HCT116 (cell line): Measurements from ENCODE around the gene PNKP. TPM values are rescaled to one million over a fixed set of nuclear protein-coding genes. Genes with fewer than 3 reads are reported as not detected.

Source experiments
- ATAC-seq: fragments of 200-7000 bp; cut with Tn5 transposase; 2 replicates; pipeline ENCODE4 v1.9.1; 2020; ENCODE audit warnings: mild to moderate bottlenecking, moderate library complexity
- BruUV-seq: library from RNA; stranded (reverse); fragments of 400-500 nt; replicated peaks from 2 replicates; lab custom pipeline; 2021; lab: Mats Ljungman, UMichigan
- CTCF ChIA-PET: fragments of 300-600 bp; sonication (Branson Sonifier 250); formaldehyde crosslinking; loops from one replicate; lab custom pipeline; 2021; ENCODE audit warnings: antibody characterized with exemption; lab: Charles Lee
- POLR2A ChIA-PET: fragments of 300-600, 350-600 bp; sonication (Branson Sonifier 250); formaldehyde crosslinking; loops from one replicate; lab custom pipeline; 2021; ENCODE audit warnings: antibody characterized with exemption; lab: Charles Lee
- RAD21 ChIA-PET, 2 experiments: fragments of 300-600 bp; sonication (Branson Sonifier 250); formaldehyde crosslinking; loops; one replicate each; lab custom pipeline; 2023; ENCODE audit warnings: low total read pairs in 2 of 2; ENCODE audit not compliant: uncharacterized antibody in 2 of 2, unreplicated experiment in 2 of 2, low non-redundant PET in 1 of 2; lab: Charles Lee
- DNase-seq: peaks from one replicate; pipeline ENCODE4 v3.0.0-alpha.2; 2010; ENCODE audit warnings: low read depth, low spot score
- H2AFZ ChIP-seq: fragments of 200-600 bp; shearing (Covaris generic), sonication (generic); 2 replicates; pipeline ENCODE4 v1.6.1; 2017; ENCODE audit warnings: low read depth, mixed run types, mixed read lengths, antibody characterized with exemption, low read length; ENCODE audit not compliant: poor library complexity, severe bottlenecking
- H3K27ac ChIP-seq: 2 replicates; pipeline ENCODE4 v1.5.1; 2012; ENCODE audit warnings: low read depth, low read length
- H3K27me3 ChIP-seq: fragments of 200-600 bp; sonication (generic); 2 replicates; pipeline ENCODE4 v1.6.1; 2016; ENCODE audit warnings: mixed run types, low read length, mixed read lengths; ENCODE audit not compliant: insufficient read depth
- H3K36me3 ChIP-seq, 2 experiments: fragments of 200-500 bp in 1 of 2; fragments of 200-600 bp in 1 of 2; sonication (Bioruptor generic) in 1 of 2; sonication (generic) in 1 of 2; 2 replicates each; pipeline versions ENCODE4 v1.5.1 to v1.6.1; 2014 to 2016; ENCODE audit warnings: low read length in 2 of 2, inconsistent platforms in 1 of 2, mixed read lengths in 1 of 2, mixed run types in 1 of 2; ENCODE audit not compliant: insufficient read depth in 2 of 2, control insufficient read depth in 1 of 2
- H3K4me1 ChIP-seq, 2 experiments: fragments of 200-600 bp in 1 of 2; sonication (generic) in 1 of 2; 2 replicates each; pipeline versions ENCODE4 v1.5.1 to v1.6.1; 2012 to 2017; ENCODE audit warnings: low read length in 2 of 2, inconsistent platforms in 1 of 2, mild to moderate bottlenecking in 1 of 2, mixed read lengths in 1 of 2, mixed run types in 1 of 2, moderate library complexity in 1 of 2; ENCODE audit not compliant: insufficient read depth in 2 of 2, control insufficient read depth in 1 of 2
- H3K4me2 ChIP-seq: fragments of 200-600 bp; sonication (generic); 2 replicates; pipeline ENCODE4 v1.6.1; 2017; ENCODE audit warnings: mixed run types, low read length, mixed read lengths
- H3K4me3 ChIP-seq, 2 experiments: fragments of 200-600 bp in 1 of 2; sonication (generic) in 1 of 2; replicated peaks in 1 of 2; 2 replicates each; pipeline ENCODE4 v1.5.1; 2011 to 2016; ENCODE audit warnings: low read length in 2 of 2, control low read depth in 1 of 2, low read depth in 1 of 2, mild to moderate bottlenecking in 1 of 2, mixed read lengths in 1 of 2, mixed run types in 1 of 2
- H3K79me2 ChIP-seq: fragments of 200-600 bp; sonication (generic); 2 replicates; pipeline ENCODE4 v1.6.1; 2017; ENCODE audit warnings: mild to moderate bottlenecking, mixed run types, low read length, moderate library complexity, mixed read lengths; ENCODE audit not compliant: insufficient read depth
- H3K9ac ChIP-seq: fragments of 200-600 bp; sonication (generic); 2 replicates; pipeline ENCODE4 v1.6.1; 2016; ENCODE audit warnings: low read length, mixed read lengths
- H3K9me2 ChIP-seq: fragments of 200-600 bp; sonication (generic), shearing (Covaris generic); 2 replicates; pipeline ENCODE4 v1.6.1; 2017; ENCODE audit warnings: mixed run types, mild to moderate bottlenecking, moderate library complexity; ENCODE audit not compliant: insufficient read depth
- H3K9me3 ChIP-seq, 2 experiments: fragments of 200-500 bp in 1 of 2; fragments of 200-600 bp in 1 of 2; sonication (Bioruptor generic) in 1 of 2; sonication (generic) in 1 of 2; 2 replicates each; pipeline ENCODE4 v1.6.1; 2014 to 2017; ENCODE audit warnings: low read length in 2 of 2, mixed read lengths in 2 of 2, inconsistent platforms in 1 of 2, low read depth in 1 of 2, mild to moderate bottlenecking in 1 of 2, mixed run types in 1 of 2, moderate library complexity in 1 of 2; ENCODE audit not compliant: control insufficient read depth in 1 of 2, insufficient read depth in 1 of 2
- H4K20me1 ChIP-seq: fragments of 200-600 bp; sonication (generic), shearing (Covaris generic); 2 replicates; pipeline ENCODE4 v1.6.1; 2017; ENCODE audit warnings: mixed run types, mild to moderate bottlenecking, moderate library complexity; ENCODE audit not compliant: insufficient read depth
- CBX3 ChIP-seq: IDR thresholded peaks from 2 replicates; pipeline ENCODE4 v1.6.1; 2012; ENCODE audit warnings: low read depth
- EGR1 ChIP-seq: IDR thresholded peaks from 2 replicates; pipeline ENCODE4 v1.6.1; 2012; ENCODE audit warnings: low read depth
- EZH2 ChIP-seq: fragments of 200-600 bp; sonication (generic); IDR thresholded peaks from 2 replicates; pipeline ENCODE4 v1.6.1; 2017; ENCODE audit warnings: antibody characterized with exemption, mixed run types
- EZH2phosphoT487 ChIP-seq: fragments of 200-600 bp; IDR thresholded peaks from 2 replicates; pipeline ENCODE4 v1.6.1; 2018; ENCODE audit warnings: antibody characterized with exemption, borderline replicate concordance
- FOSL1 ChIP-seq: IDR thresholded peaks from 2 replicates; pipeline ENCODE4 v1.6.1; 2012; ENCODE audit warnings: low read depth
- JUND ChIP-seq: IDR thresholded peaks from 2 replicates; pipeline ENCODE4 v1.6.1; 2012
- MAX ChIP-seq: IDR thresholded peaks from 2 replicates; pipeline ENCODE4 v1.6.1; 2012
- RAD21 ChIP-seq: IDR thresholded peaks from 2 replicates; pipeline ENCODE4 v1.6.1; 2012; ENCODE audit warnings: low read depth, mild to moderate bottlenecking
- SP1 ChIP-seq: IDR thresholded peaks from 2 replicates; pipeline ENCODE4 v1.6.1; 2012; ENCODE audit warnings: low read depth
- YY1 ChIP-seq: IDR thresholded peaks from 2 replicates; pipeline ENCODE4 v1.6.1; 2011; ENCODE audit warnings: low read length, low read depth, moderate library complexity, mild to moderate bottlenecking; ENCODE audit not compliant: insufficient replicate concordance; ENCODE audit errors: extremely low read depth
- ZNF274 ChIP-seq: fragments of 200-500 bp; sonication (Bioruptor generic); IDR thresholded peaks from 2 replicates; pipeline ENCODE4 v1.6.1; 2014; ENCODE audit warnings: mild to moderate bottlenecking, low read depth, low read length, inconsistent platforms
- intact Hi-C: fragments of 100-400 bp; cut with micrococcal nuclease; formaldehyde crosslinking; loops from 2 replicates; pipeline ENCODE4 v1.10.0; 2022
- total RNA-seq: library from RNA; stranded (reverse); gene quantifications from one replicate; pipeline ENCODE4 v1.2.1, GENCODE V29; 2021; ENCODE audit not compliant: unreplicated experiment
- TF ChIP-seq, protein P1 (sequence below), 3 experiments: fragments of 200-600 bp in 1 of 3; sonication (generic) in 1 of 3; IDR thresholded peaks in 2 of 3; conservative IDR thresholded peaks in 1 of 3; 2 replicates each; pipeline ENCODE4 v1.5.1; 2012 to 2017; ENCODE audit warnings: low read depth in 2 of 3, low read length in 2 of 3, antibody characterized with exemption in 1 of 3, borderline replicate concordance in 1 of 3, control low read depth in 1 of 3, mild to moderate bottlenecking in 1 of 3, mixed read lengths in 1 of 3, mixed run types in 1 of 3, moderate library complexity in 1 of 3; ENCODE audit not compliant: insufficient read depth in 1 of 3

The PNKP gene
- total RNA-seq, 1 experiment from 2014 or later = 129 TPM

DNA sequence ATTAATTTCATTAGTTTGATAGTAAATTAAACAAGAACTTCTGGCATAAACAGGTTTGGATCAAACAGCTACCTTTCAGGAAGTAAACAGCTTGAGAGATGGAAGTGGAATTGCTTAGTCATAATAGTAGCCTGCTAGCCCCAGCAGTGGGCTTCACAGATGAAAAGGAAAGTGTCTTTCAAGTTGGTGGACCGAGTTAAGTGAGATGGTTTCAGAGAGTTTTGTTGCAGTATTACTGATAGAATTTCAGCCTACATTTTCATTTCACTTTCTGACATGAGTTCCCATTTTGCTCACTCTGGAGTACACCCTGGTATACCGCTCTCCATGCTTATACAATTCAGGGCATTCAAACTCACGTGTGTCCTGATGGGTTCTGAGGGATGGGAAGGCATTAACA is 18.4 kb downstream of the PNKP start:
- H3K9me3 ChIP-seq = no peaks in the 10 kb centered on the region
- H3K27ac ChIP-seq = peak overlapping the region; percentile 91; the same call in 1 of the 2 replicates
- peak overlapping the region in 1 of 2 experiments; percentile 19; a peak in 1 of 4 replicates for H3K4me3 ChIP-seq
- H3K9me2 ChIP-seq = no peaks in the 10 kb centered on the region
- no peak for DNase-seq
- peak overlapping the region; percentile 70 for H3K4me2 ChIP-seq
- CTCF ChIA-PET = no interaction called here
- H3K27me3 ChIP-seq = no peaks in the 10 kb centered on the region
- no peaks in the 10 kb centered on the region for H4K20me1 ChIP-seq
- H3K36me3 ChIP-seq = no peaks in the 10 kb centered on the region; a peak in 1 of 4 replicates
- TF ChIP-seq EZH2 = no peak
- TF ChIP-seq CBX3 = 0 out of 2 replicates have a peak, but pooled peaks have one; percentile 55
- TF ChIP-seq, all 23 proteins: peak for 1
- no peak for ATAC-seq
- Histone ChIP-seq H2AFZ (no peak overlapping the region), H3K9ac (peak overlapping the region; percentile 24; the same call in 1 of the 2 replicates), H3K79me2 (peaks cover 24% of the 10 kb centered on the region), H3K4me1 (peaks cover 34 to 42% of the 10 kb centered on the region in 2 experiments)
- ChIA-PET POLR2A (interaction anchor here (2.5 kb wide), 1 partner anchor 16 kb away, joined by 13 read pairs; no protein-coding TSS in a partner anchor), RAD21 (no interaction called here)
- intact Hi-C loops = no loop called here
- no TSS peak for BruUV-seq

DNA sequence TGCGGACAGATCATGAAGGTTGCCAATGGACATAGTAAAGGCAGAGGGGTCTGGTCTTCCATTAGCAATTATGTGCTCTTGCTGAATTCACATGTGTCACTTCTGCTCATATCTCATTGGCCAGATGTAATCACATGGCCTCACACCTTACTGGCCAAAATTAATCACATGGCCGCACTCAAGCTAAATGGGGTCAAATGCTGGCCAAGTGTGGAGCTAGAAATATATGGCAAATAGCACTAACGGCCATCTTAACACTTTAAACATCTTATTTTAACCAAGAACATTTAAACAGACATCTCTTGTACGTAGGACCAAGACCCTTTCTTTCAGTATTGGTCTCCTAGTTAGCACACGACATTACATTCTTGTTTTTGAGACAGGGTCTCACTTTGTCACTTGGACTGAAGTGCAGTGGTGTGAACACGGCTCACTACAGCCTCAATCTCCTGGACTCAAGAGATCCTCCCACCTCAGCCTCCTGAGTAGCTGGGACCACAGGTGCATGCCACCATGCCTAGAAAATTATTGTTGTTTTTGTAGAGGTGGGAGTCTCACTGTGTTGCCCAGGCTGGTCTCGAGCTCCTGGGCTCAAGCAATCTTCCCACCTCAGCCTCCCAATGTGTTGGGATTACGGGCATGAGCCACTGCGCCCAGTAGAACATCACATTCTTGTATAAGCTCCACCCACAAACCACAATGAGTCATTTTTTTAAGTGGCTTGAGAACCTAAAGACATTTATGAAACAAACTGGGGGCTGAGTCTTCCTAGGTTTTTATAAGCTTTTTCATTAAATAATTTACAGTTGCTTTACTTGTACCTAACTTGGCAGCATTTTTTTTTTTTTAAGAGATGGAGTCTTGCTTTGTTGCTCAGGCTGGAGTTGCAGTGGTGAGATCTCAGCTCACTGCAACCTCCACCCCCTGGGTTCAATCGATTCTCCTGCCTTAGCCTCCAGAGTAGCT is 19.4 kb downstream of the PNKP start:
- H3K4me3 ChIP-seq = peak overlapping the region in 1 of 2 experiments; percentile 19; a peak in 2 of 4 replicates
- BruUV-seq = no TSS peak
- TF ChIP-seq FOSL1 = peak; percentile 60; the same call in 1 of the 2 replicates
- no peak for TF ChIP-seq ZNF274
- TF ChIP-seq EZH2phosphoT487 = no peak
- TF ChIP-seq YY1 = no peak
- TF ChIP-seq JUND = peak; percentile 30
- TF ChIP-seq SP1 = peak; percentile 35; the same call in 1 of the 2 replicates
- peak; percentile 48 for TF ChIP-seq MAX
- TF ChIP-seq EGR1 = no peak
- peak; percentile 8; the same call in 1 of the 2 replicates for TF ChIP-seq RAD21
- TF ChIP-seq CBX3 = peak; percentile 55; the same call in 1 of the 2 replicates
- TF ChIP-seq, protein P1, sequence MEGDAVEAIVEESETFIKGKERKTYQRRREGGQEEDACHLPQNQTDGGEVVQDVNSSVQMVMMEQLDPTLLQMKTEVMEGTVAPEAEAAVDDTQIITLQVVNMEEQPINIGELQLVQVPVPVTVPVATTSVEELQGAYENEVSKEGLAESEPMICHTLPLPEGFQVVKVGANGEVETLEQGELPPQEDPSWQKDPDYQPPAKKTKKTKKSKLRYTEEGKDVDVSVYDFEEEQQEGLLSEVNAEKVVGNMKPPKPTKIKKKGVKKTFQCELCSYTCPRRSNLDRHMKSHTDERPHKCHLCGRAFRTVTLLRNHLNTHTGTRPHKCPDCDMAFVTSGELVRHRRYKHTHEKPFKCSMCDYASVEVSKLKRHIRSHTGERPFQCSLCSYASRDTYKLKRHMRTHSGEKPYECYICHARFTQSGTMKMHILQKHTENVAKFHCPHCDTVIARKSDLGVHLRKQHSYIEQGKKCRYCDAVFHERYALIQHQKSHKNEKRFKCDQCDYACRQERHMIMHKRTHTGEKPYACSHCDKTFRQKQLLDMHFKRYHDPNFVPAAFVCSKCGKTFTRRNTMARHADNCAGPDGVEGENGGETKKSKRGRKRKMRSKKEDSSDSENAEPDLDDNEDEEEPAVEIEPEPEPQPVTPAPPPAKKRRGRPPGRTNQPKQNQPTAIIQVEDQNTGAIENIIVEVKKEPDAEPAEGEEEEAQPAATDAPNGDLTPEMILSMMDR (IDR thresholded peaks at IDR 0.05 in 2 of 3, conservative IDR thresholded peaks at IDR 0.05 in 1 of 3; ENCODE audit: borderline replicate concordance in 1 of 3, insufficient read depth in 1 of 3, low read depth in 2 of 3, low read length in 2 of 3) = no peak
- TF ChIP-seq, all 23 proteins: peak for 6
- intact Hi-C loops = no loop called here
- Histone ChIP-seq H3K4me1 (peaks cover 34 to 42% of the 10 kb centered on the region in 2 experiments), H3K27me3 (no peaks in the 10 kb centered on the region), H3K4me2 (peak overlapping the region; percentile 70), H3K9ac (0 out of 2 replicates have a peak overlapping the region, but pooled peaks have one; percentile 24), H3K9me3 (no peaks in the 10 kb centered on the region), H4K20me1 (no peaks in the 10 kb centered on the region), H3K27ac (peak overlapping the region; percentile 91), H3K9me2 (no peaks in the 10 kb centered on the region), H3K79me2 (peaks cover 14% of the 10 kb centered on the region), H2AFZ (no peak overlapping the region), H3K36me3 (no peaks in the 10 kb centered on the region; a peak in 1 of 4 replicates)
- ChIA-PET POLR2A (interaction anchor here (1.1 kb wide), 1 partner anchor 19 kb away, joined by 5 read pairs; no protein-coding TSS in a partner anchor), CTCF (interaction anchor here (1.0 kb wide), 1 partner anchor 17 kb away, joined by 3 read pairs; no protein-coding TSS in a partner anchor), RAD21 (interaction anchor here in 1 of 2 experiments (0.7 kb wide), 1 partner anchor 68 kb away, joined by 3 read pairs; no protein-coding TSS in a partner anchor)
- ATAC-seq (no peak), DNase-seq (peak; percentile 46)
